GM12872 (cell line): ENCODE results near the gene HPN.

Experiments used
- TF ChIP-seq, protein P1 (sequence below): IDR thresholded peaks from 3 replicates; pipeline ENCODE4 v1.5.1; 2011; ENCODE audit warnings: low read depth, mild to moderate bottlenecking, low read length, moderate library complexity; ENCODE audit not compliant: insufficient read depth

Gene HPN

DNA sequence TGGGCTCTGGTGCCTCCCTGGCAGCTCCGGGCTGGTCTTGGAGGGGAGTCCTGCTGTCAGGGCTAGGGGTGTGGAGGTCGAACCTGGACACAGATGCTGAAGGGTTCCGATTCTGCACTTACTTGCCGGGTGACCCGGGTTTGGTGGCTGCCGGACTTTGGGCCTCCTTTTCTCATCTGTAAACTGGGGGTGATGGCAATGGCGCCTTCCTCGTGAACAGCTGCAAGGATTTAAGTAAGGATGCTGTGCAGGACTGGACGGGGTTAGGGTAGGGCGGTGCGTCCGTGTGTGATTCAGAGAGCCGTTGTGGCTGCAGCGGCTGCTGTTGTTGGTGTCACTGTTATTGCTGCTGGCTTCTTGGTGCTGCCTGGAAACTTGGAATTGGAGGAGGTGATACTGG lies 2.4 kb downstream of the HPN start:
- TF ChIP-seq, protein P1, sequence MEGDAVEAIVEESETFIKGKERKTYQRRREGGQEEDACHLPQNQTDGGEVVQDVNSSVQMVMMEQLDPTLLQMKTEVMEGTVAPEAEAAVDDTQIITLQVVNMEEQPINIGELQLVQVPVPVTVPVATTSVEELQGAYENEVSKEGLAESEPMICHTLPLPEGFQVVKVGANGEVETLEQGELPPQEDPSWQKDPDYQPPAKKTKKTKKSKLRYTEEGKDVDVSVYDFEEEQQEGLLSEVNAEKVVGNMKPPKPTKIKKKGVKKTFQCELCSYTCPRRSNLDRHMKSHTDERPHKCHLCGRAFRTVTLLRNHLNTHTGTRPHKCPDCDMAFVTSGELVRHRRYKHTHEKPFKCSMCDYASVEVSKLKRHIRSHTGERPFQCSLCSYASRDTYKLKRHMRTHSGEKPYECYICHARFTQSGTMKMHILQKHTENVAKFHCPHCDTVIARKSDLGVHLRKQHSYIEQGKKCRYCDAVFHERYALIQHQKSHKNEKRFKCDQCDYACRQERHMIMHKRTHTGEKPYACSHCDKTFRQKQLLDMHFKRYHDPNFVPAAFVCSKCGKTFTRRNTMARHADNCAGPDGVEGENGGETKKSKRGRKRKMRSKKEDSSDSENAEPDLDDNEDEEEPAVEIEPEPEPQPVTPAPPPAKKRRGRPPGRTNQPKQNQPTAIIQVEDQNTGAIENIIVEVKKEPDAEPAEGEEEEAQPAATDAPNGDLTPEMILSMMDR = no peak

DNA sequence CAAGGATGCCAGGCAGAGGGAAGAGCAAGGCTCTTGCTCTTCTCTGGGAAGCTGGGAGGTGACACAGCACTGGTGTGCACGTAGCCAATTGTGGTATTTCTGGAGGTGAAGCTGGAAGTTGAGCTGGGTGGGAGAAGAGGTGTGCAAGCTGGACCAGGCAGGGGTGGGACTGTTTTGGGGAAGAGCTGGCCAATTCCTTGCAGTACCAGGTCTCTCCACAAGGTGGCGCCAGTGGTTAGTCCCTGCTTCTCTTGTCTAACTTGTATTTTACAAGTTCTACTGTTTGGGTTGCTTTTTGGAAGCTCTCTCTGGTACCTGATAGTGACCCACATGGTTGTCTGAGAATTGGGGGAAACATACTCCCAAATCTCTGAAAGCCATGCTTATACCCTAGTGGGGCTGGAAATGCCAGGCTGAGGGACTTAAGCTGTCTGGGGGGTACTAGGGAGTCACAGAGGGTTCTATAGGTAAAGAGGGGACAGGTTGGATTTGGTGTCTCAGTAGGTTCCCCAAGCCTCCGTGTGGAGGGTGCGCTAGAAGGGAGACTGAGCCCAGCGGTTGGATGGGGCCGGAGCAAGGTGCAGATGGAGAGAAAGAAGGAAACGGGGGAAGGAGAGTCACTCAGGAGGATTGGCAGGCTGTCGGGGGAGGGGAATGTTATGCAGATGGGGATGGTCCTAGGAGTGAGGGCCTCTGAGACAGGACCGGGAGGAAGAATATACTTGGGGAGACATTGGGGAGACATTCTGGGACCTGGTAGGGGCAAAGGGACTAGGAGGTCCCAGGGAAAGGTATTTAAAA lies 3.0 kb downstream of the HPN start:
- TF ChIP-seq, protein P1 = peak; percentile 98

DNA sequence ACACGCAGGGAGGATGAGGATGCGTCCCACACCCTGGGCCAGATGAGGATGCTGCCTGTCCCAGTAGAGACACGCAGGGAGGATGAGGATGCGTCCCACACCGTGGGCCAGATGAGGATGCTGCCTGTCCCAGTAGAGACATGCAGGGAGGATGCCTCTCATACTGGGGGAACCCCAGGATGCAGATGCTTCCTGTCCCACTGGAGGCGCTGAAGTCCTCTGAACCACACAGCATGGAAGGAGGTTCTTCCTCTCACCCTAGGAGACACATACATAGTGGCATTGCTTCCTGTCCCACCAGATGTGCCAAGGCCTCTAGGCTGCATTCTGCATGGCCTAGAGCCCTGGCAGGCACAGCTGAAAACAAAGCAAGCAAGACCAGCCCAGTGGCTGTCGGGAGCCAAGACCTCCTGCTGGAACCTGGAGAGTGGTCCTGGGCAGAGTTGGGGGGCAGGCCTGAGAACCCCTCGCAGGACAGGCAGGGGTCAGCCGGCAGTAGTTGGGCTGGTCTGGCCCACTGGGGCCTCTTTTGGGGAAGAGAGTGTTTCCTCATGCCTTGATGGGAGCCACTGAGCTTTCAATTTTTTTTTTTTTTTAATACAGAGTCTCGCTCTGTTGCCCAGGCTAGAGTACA lies 4.3 kb downstream of the HPN start:
- TF ChIP-seq, protein P1 = peak; percentile 78

DNA sequence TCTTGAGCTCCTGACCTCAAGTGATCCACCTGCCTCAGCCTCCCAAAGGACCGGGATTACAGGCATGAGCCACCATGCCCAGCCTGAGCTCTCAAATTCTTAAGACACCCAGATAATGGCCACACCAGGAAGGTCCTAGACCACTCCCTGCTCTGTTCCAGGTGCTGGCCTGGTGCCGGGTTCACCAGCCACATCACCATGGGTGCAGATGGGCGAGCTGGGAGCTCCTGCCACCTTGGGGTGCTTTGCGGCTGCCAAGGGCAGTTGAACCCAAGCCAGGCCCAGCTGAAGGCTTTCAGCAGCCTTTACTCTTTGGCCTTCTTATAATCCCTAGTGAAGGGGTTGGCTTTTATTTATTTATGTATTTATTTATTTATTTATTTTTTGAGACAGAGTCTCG lies 4.9 kb downstream of the HPN start:
- TF ChIP-seq, protein P1 = no peak

DNA sequence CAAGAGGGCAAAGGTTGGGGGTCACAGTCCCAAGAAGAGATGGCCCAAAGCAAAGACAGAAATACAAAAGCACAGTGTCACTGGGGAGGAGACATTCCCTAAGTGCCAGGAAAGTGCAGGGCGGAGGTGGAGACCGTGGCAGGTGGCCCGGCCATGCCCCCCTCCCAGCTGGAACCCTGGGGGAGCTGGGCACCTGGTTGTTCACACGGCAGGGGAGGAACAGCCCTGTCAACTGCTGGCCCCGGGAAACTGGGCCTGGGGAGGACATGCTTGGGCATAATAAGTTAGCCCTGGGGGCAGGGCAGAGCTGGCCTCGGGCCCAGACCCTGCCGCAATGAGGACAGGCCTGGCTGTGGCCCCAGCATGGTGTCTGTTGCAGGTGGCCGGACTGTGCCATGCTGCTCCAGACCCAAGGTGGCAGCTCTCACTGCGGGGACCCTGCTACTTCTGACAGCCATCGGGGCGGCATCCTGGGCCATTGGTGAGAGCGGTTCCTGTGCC lies 7.4 kb downstream of the HPN start:
- TF ChIP-seq, protein P1 = no peak

DNA sequence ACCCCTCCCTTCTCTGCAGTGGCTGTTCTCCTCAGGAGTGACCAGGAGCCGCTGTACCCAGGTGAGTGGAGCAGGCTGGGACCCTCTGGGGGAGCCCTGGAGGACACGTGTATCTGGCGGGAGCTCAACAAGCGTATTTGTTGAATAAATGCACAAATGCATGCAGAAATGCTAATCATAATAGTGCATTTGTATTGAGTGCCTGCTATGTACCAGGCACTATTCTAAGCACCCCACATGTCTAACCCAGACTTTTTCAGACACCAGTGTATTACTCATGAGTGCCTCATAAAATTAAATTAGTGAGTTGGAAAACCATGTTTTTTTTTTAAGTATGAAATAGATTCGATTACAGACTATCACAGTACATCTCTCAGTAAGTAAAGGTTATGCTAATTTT lies 7.9 kb downstream of the HPN start:
- TF ChIP-seq, protein P1 = no peak

DNA sequence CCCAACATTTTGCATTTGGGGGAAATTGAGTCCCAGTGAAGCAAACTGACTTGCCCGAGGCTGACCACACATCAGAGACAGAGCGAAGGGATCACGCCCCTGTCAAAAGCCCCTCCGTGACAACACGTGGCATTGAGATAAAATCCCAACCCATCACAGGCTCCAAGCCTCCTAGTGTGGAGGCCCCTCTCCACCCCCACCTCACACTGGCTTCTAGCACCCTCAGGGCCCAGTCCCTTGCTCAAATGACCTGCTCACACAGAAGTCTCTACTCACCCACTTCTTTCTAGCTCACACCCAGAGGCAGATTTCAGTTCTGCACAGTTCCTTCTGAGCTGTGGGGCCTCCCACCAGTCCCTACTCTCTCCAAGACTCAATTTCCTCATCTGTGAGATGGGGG lies 10.3 kb downstream of the HPN start:
- TF ChIP-seq, protein P1 = no peak
